Gastroesophageal sphincter (tissue), 4 donors: Measurements from ENCODE around the gene RND1. TPM values are rescaled to one million over a fixed set of nuclear protein-coding genes. Genes with fewer than 3 reads are reported as not detected.
"Not testable (repeated sequence)": the region's sequence is repeated elsewhere in the genome, so short reads cannot be mapped to it uniquely, and the experiment has no call there.

ENCODE experiments used
- ATAC-seq: fragments of 150-250 bp; one replicate; pipeline ENCODE4 v1.9.1; 2016; ENCODE audit warnings: mild to moderate bottlenecking, moderate library complexity
- H3K27ac ChIP-seq, 4 donors: fragments of 200-600 bp; sonication (generic) in 3 of 4; 1 replicate in 3 of 4; 2 replicates in 1 of 4; pipeline ENCODE4 v1.5.1; 2016 to 2019
- H3K27me3 ChIP-seq: fragments of 200-600 bp; sonication (generic); one replicate; pipeline ENCODE4 v1.5.1; 2019
- H3K36me3 ChIP-seq, 2 donors: fragments of 200-600 bp; sonication (generic); one replicate each; pipeline ENCODE4 v1.5.1; 2019; ENCODE audit warnings: control low read depth in 1 of 2
- H3K4me1 ChIP-seq, 3 donors: fragments of 200-600 bp; sonication (generic); 1 replicate in 2 of 3; 2 replicates in 1 of 3; pipeline ENCODE4 v1.5.1; 2016 to 2019; ENCODE audit warnings: control low read depth in 2 of 3
- H3K4me3 ChIP-seq, 2 donors: fragments of 200-600 bp; sonication (generic); one replicate each; pipeline ENCODE4 v1.5.1; 2019; ENCODE audit warnings: mild to moderate bottlenecking in 1 of 2, moderate library complexity in 1 of 2
- H3K9me3 ChIP-seq, 3 donors: fragments of 200-600 bp; sonication (generic); one replicate each; pipeline ENCODE4 v1.5.1; 2017 to 2019; ENCODE audit warnings: control low read depth in 2 of 3
- EP300 ChIP-seq: sonication (generic); formaldehyde crosslinking; IDR thresholded peaks from one replicate; pipeline ENCODE4 v1.6.1; 2017; ENCODE audit warnings: antibody characterized with exemption, mild to moderate bottlenecking
- POLR2A ChIP-seq, 2 donors: fragments of 450-650 bp; IDR thresholded peaks; one replicate each; pipeline ENCODE4 v1.6.1; 2017; ENCODE audit warnings: antibody characterized with exemption in 2 of 2, mild to moderate bottlenecking in 2 of 2, moderate library complexity in 1 of 2
- POLR2AphosphoS5 ChIP-seq: sonication (generic); formaldehyde crosslinking; IDR thresholded peaks from one replicate; pipeline ENCODE4 v1.6.1; 2017; ENCODE audit warnings: antibody characterized with exemption
- WGBS, 2 donors: methylation state at CpG; one replicate each; pipeline ENCODE4 v1.1.5; 2018; ENCODE audit warnings: low coverage in 1 of 2; 5-methylcytosine and 5-hydroxymethylcytosine counted together
- total RNA-seq, 4 donors: library from RNA; depleted of rRNA; stranded (reverse); fragments of >200 nt; gene quantifications; one replicate each; pipeline ENCODE4 v1.1.0, GENCODE V29; 2016
- TF ChIP-seq, protein P1 (sequence below), 4 experiments: fragments of 200-600 bp in 2 of 4; fragments of 450-650 bp in 2 of 4; sonication (generic) in 1 of 4; IDR thresholded peaks; one replicate each; pipeline ENCODE4 v1.5.1; 2017 to 2019; ENCODE audit warnings: antibody characterized with exemption in 4 of 4, mild to moderate bottlenecking in 2 of 4, moderate library complexity in 2 of 4

RND1 gene
- total RNA-seq, 4 donors from 2014 or later, result 0.19 to 1.9 TPM; not detected in 2

DNA sequence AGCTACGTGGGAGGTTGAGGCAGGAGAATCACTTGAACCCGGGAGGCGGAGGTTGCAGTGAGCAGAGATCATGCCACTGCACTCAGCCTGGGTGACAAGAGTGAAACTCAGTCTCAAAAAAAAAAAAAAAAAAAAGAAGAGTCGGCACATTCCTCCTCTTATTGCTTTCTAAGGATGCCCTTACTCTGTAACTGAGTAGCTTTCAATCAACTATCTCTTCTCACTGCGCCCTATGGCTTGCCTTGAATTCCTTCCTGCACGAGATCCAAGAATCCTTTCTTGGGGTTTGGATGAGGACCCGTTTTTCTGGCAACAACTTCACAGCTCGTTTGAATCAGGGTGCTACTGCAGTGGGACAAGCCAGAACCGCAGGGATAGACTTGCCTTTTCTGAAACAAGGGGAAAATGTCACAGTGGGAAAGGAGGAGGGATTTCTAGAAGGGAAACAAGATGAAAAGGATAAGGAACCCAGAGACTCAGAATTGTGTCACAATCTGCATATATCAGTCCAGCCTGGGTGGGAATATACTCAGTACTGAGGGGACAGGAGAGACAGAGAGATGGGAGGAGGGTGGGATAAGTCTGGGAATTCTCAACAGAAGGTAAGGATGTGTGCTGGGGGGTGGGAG is 16.1 kb upstream of the RND1 start:
- ATAC-seq, result no peak
- WGBS, 2 donors, result 20 to 34% methylated on average over 1 to 9 of the region's 9 CpGs
- Histone ChIP-seq H3K4me1 (peaks cover 0 to 19% (median 0%) of the 10 kb centered on the region in 3 donors), H3K36me3 (no peaks in the 10 kb centered on the region), H3K27ac (peak overlapping the region in 2 of 4 donors; percentile 48 to 60), H3K9me3 (no peaks in the 10 kb centered on the region), H3K4me3 (peak overlapping the region in 1 of 2 donors; percentile 24), H3K27me3 (peaks cover 39% of the 10 kb centered on the region)
- TF ChIP-seq POLR2A (IDR thresholded peaks at IDR 0.05) (no peak), EP300 (no peak)
- TF ChIP-seq, protein P1, sequence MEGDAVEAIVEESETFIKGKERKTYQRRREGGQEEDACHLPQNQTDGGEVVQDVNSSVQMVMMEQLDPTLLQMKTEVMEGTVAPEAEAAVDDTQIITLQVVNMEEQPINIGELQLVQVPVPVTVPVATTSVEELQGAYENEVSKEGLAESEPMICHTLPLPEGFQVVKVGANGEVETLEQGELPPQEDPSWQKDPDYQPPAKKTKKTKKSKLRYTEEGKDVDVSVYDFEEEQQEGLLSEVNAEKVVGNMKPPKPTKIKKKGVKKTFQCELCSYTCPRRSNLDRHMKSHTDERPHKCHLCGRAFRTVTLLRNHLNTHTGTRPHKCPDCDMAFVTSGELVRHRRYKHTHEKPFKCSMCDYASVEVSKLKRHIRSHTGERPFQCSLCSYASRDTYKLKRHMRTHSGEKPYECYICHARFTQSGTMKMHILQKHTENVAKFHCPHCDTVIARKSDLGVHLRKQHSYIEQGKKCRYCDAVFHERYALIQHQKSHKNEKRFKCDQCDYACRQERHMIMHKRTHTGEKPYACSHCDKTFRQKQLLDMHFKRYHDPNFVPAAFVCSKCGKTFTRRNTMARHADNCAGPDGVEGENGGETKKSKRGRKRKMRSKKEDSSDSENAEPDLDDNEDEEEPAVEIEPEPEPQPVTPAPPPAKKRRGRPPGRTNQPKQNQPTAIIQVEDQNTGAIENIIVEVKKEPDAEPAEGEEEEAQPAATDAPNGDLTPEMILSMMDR (IDR thresholded peaks at IDR 0.05), result no peak

DNA sequence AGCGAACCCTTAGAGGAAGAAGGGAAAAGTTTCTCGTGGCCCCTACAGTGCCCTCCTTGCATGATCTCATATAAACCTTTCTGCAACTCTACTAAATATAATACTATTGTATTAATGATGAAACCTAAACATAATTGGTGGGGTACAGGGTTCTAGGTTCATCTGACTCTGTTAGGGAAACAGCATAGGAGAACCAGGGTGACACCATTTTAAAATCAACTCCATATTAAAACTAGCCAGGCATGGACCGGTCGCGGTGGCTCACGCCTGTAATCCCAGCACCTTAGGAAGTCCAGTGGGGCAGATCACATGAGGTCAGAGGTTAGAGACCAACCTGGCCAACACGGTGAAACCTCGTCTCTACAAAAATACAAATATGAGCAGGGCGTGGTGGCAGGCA is 15.0 kb upstream of the RND1 start:
- H3K4me3 ChIP-seq, result no peak overlapping the region
- TF ChIP-seq EP300 (no peak), POLR2A (IDR thresholded peaks at IDR 0.05) (no peak), POLR2AphosphoS5 (no peak)
- TF ChIP-seq, protein P1 (IDR thresholded peaks at IDR 0.05), result no peak
- no peaks in the 10 kb centered on the region for H3K36me3 ChIP-seq
- no peak overlapping the region for H3K27ac ChIP-seq
- WGBS, 2 donors, result 53 to 70% methylated on average over 3 to 4 of the region's 9 CpGs
- ATAC-seq, result no peak
- peaks cover 39% of the 10 kb centered on the region for H3K27me3 ChIP-seq
- peaks cover 0 to 19% (median 0%) of the 10 kb centered on the region in 3 donors for H3K4me1 ChIP-seq
- H3K9me3 ChIP-seq, result no peaks in the 10 kb centered on the region

DNA sequence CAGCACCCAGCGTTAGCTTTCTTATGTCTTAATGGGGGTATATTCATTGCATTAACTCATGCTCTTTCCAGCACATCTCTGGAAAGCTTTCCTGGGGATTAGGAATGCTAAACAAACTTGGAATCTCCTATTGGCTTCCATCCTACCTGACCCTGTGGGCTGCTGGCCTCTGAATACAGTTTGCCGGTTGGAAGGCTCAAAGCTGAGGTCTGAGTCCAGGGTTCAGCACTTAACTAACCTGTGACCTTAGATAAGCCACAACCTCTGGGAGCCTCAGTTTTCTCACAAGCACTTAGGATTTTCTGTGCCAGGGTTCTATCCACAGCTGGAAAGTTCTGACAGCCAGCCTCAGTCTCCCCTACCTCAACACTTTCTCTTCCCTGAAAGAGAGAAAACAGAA is 12.9 kb upstream of the RND1 start:
- WGBS, 2 donors, result no CpG with 5 or more reads among the region's 2 CpGs
- H3K27ac ChIP-seq, result no peak overlapping the region
- TF ChIP-seq POLR2AphosphoS5, result no peak
- TF ChIP-seq EP300, result no peak
- TF ChIP-seq, protein P1 (IDR thresholded peaks at IDR 0.05), result no peak
- no peak for TF ChIP-seq POLR2A (IDR thresholded peaks at IDR 0.05)

DNA sequence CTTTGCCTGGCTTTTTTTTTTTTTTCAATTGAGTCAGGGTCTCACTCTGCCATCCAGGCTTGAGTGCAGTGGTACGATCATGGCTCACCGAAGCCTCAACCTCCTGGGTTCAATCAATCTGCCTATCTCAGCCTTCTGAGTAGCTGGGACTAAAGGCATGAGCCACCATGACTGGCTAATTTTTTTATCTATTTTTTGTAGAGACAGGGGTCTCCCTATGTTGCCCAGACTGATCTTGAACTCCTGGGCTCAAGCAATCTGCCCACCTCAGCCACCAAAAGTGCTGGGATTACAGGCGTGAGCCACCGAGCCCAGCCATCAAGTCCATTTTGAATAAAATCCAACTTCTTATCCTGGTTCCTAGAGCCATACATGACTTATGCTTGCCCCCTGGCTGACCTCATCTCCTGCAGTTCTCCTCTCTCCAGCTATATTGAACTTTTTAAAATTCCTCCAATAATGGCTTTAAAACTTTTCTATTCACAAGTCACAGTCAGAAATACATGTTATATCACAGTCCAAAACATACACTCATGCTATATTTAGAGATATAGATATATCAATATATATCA is 10.4 kb upstream of the RND1 start:
- Histone ChIP-seq H3K27me3 (peaks cover 22% of the 10 kb centered on the region), H3K4me3 (no peak overlapping the region), H3K9me3 (no peaks in the 10 kb centered on the region), H3K36me3 (no peaks in the 10 kb centered on the region), H3K4me1 (no peaks in the 10 kb centered on the region), H3K27ac (no peak overlapping the region)
- WGBS, 2 donors, result 60 to 72% methylated on average over 4 of the region's 4 CpGs
- TF ChIP-seq POLR2AphosphoS5 (no peak), EP300 (no peak), POLR2A (IDR thresholded peaks at IDR 0.05) (no peak)
- TF ChIP-seq, protein P1 (IDR thresholded peaks at IDR 0.05), result no peak
- ATAC-seq, result no peak

More for the DNA sequence above, 12.9 kb upstream of the RND1 start:
- Histone ChIP-seq H3K27me3 (peaks cover 36% of the 10 kb centered on the region), H3K36me3 (no peaks in the 10 kb centered on the region), H3K4me1 (peaks cover 0 to 19% (median 0%) of the 10 kb centered on the region in 3 donors), H3K9me3 (no peaks in the 10 kb centered on the region), H3K4me3 (no peak overlapping the region)
- no peak for ATAC-seq

DNA sequence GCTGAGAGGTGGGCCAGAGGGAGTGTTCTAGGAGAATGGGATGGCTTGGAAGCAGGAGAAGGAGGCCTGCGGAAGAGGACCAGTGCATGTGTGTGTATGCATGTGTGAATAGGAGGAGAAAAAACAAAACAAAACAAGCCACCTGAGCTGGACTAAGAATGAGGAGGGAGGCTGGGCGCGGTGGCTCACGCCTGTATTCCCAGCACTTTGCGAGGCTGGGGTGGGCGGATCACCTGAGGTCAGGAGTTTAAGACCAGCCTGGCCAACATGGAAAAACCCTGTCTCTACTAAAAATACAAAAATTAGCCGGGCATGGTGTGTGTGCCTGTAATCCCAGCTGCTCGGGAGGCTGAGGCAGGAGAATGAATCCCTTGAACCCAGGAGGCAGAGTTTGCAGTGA is 7.9 kb upstream of the RND1 start:
- 91 to 94% methylated on average over 6 to 8 of the region's 8 CpGs for WGBS, 2 donors
- H3K9me3 ChIP-seq, ATAC-seq, H3K36me3 ChIP-seq, H3K27ac ChIP-seq, H3K27me3 ChIP-seq, H3K4me3 ChIP-seq, H3K4me1 ChIP-seq: not testable (repeated sequence)
